B cell (primary cell): ENCODE results near the gene WDR46. TPM values are rescaled to one million over a fixed set of nuclear protein-coding genes. Genes with fewer than 3 reads are reported as not detected.

Source experiments
- ATAC-seq: fragments of 200-7000 bp; cut with Tn5 transposase; one replicate; pipeline ENCODE4 v1.10.0; 2021; ENCODE audit warnings: low read depth, mild to moderate bottlenecking, moderate number of reproducible peaks, moderate library complexity
- CTCF ChIA-PET: fragments of 350-600 bp; sonication (Branson Sonifier 250); formaldehyde crosslinking; loops from one replicate; lab custom pipeline; 2021; ENCODE audit warnings: antibody characterized with exemption, inconsistent platforms; lab: Charles Lee
- POLR2A ChIA-PET: fragments of 350-600 bp; sonication (Branson Sonifier 250); formaldehyde crosslinking; loops from one replicate; lab custom pipeline; 2021; ENCODE audit warnings: antibody characterized with exemption; lab: Charles Lee
- DNase-seq: peaks from one replicate; pipeline ENCODE4 v3.0.0; 2013
- H2AFZ ChIP-seq: 2 replicates; pipeline ENCODE4 v1.6.1; 2012; ENCODE audit warnings: mild to moderate bottlenecking, low read depth, low read length; ENCODE audit not compliant: insufficient read depth, poor library complexity, severe bottlenecking
- H3K27ac ChIP-seq, 2 donors: 1 replicate in 1 of 2; 2 replicates in 1 of 2; pipeline ENCODE4 v1.5.1; 2012 to 2013; ENCODE audit warnings: low read length in 2 of 2, mild to moderate bottlenecking in 2 of 2, moderate library complexity in 1 of 2
- H3K27me3 ChIP-seq, 4 experiments: fragments of 200-600 bp in 1 of 4; sonication (generic) in 1 of 4; replicated peaks in 1 of 4; 1 replicate in 2 of 4; 2 replicates in 2 of 4; pipeline versions ENCODE4 v1.6.1 to v1.7.0; 2013 to 2016; ENCODE audit warnings: low read length in 3 of 4, mild to moderate bottlenecking in 2 of 4, mixed read lengths in 1 of 4, moderate library complexity in 1 of 4; ENCODE audit not compliant: insufficient read depth in 4 of 4, control insufficient read depth in 3 of 4; ENCODE audit errors: control extremely low read depth in 1 of 4
- H3K36me3 ChIP-seq, 2 experiments: replicated peaks in 1 of 2; 1 replicate in 1 of 2; 2 replicates in 1 of 2; pipeline versions ENCODE4 v1.6.1 to v1.7.1; 2013; ENCODE audit warnings: low read length in 1 of 2; ENCODE audit not compliant: insufficient read depth in 2 of 2, control insufficient read depth in 1 of 2; ENCODE audit errors: control extremely low read depth in 1 of 2, extremely low read depth in 1 of 2
- H3K4me1 ChIP-seq, 2 donors: fragments of 200-600 bp in 1 of 2; sonication (generic) in 1 of 2; 1 replicate in 1 of 2; 2 replicates in 1 of 2; pipeline versions ENCODE4 v1.5.1 to v1.6.1; 2013 to 2017; ENCODE audit warnings: low read length in 2 of 2; ENCODE audit not compliant: control insufficient read depth in 2 of 2, insufficient read depth in 2 of 2
- H3K4me2 ChIP-seq: replicated peaks from 2 replicates; pipeline ENCODE3; 2012; ENCODE audit warnings: mild to moderate bottlenecking, low read depth, low read length; ENCODE audit not compliant: poor library complexity, severe bottlenecking
- H3K4me3 ChIP-seq, 5 experiments: fragments of 200-600 bp in 1 of 5; sonication (generic) in 1 of 5; 1 replicate in 3 of 5; 2 replicates in 2 of 5; pipeline versions ENCODE4 v1.5.1 to v1.7.0; 2011 to 2016; ENCODE audit warnings: low read length in 4 of 5, mild to moderate bottlenecking in 4 of 5, low read depth in 2 of 5, control low read depth in 1 of 5, moderate library complexity in 1 of 5; ENCODE audit not compliant: insufficient read depth in 1 of 5; ENCODE audit errors: control extremely low read depth in 1 of 5, extremely low read depth in 1 of 5
- H3K79me2 ChIP-seq: fragments of 200-600 bp; sonication (generic); one replicate; pipeline ENCODE4 v1.6.0; 2016; ENCODE audit warnings: low read length; ENCODE audit not compliant: control insufficient read depth, insufficient read depth
- H3K9ac ChIP-seq: fragments of 200-600 bp; sonication (generic); 2 replicates; pipeline ENCODE4 v1.6.1; 2017; ENCODE audit warnings: mild to moderate bottlenecking, low read length, moderate library complexity
- H3K9me3 ChIP-seq, 3 donors: one replicate each; pipeline versions ENCODE4 v1.6.1 to v1.7.1; 2013; ENCODE audit warnings: low read length in 2 of 3; ENCODE audit not compliant: control insufficient read depth in 2 of 3, insufficient read depth in 1 of 3; ENCODE audit errors: control extremely low read depth in 1 of 3
- H4K20me1 ChIP-seq: 2 replicates; pipeline ENCODE4 v1.6.0; 2012; ENCODE audit warnings: mild to moderate bottlenecking, low read length; ENCODE audit not compliant: insufficient read depth, control insufficient read depth, poor library complexity, severe bottlenecking
- H3K27ac Mint-ChIP-seq: one replicate; pipeline ENCODE4 v1.8.0; 2021; ENCODE audit warnings: mixed read lengths
- H3K27me3 Mint-ChIP-seq: one replicate; pipeline ENCODE4 v1.8.0; 2021; ENCODE audit warnings: mixed read lengths
- H3K4me1 Mint-ChIP-seq: one replicate; pipeline ENCODE4 v1.8.0; 2021; ENCODE audit warnings: mixed read lengths
- H3K4me3 Mint-ChIP-seq: one replicate; pipeline ENCODE4 v1.8.0; 2021; ENCODE audit warnings: mixed read lengths
- H3K9me3 Mint-ChIP-seq: one replicate; pipeline ENCODE4 v1.8.0; 2022; ENCODE audit warnings: mixed read lengths; ENCODE audit not compliant: insufficient read depth
- EZH2 ChIP-seq: IDR thresholded peaks from 2 replicates; pipeline ENCODE4 v1.6.1; 2012; ENCODE audit warnings: borderline replicate concordance, low read depth, mild to moderate bottlenecking, moderate library complexity, low read length; ENCODE audit not compliant: insufficient read depth, poor library complexity, severe bottlenecking
- WGBS: methylation state at CpG from one replicate; pipeline ENCODE4 v1.1.5; 2013; ENCODE audit warnings: missing lambda C conversion rate; ENCODE audit not compliant: insufficient coverage; 5-methylcytosine and 5-hydroxymethylcytosine counted together
- intact Hi-C: fragments of 100-400 bp; cut with micrococcal nuclease; formaldehyde crosslinking; loops from one replicate; pipeline ENCODE4 v1.10.0; 2022
- polyA plus RNA-seq: library from polyadenylated mRNA; depleted of rRNA; stranded (reverse); fragments of >200 nt; gene quantifications from 2 replicates; pipeline ENCODE4 v1.2.3, GENCODE V29; 2012
- total RNA-seq, 2 donors: library from RNA; stranded (reverse); fragments of 120-200 nt in 1 of 2; gene quantifications; 1 replicate in 1 of 2; 2 replicates in 1 of 2; pipeline versions ENCODE4 v1.2.3 to v1.2.4, GENCODE V29; 2013 to 2022
- TF ChIP-seq, protein P1 (sequence below): fragments of 200-600 bp; IDR thresholded peaks from one replicate; pipeline ENCODE4 v1.8.0; 2022; ENCODE audit warnings: antibody characterized with exemption, mild to moderate bottlenecking

Gene WDR46
- total and polyA plus RNA-seq, 2 donors (not counting 1 experiment from before 2014, with no cell fraction given) = 60.1 to 77.2 TPM

DNA sequence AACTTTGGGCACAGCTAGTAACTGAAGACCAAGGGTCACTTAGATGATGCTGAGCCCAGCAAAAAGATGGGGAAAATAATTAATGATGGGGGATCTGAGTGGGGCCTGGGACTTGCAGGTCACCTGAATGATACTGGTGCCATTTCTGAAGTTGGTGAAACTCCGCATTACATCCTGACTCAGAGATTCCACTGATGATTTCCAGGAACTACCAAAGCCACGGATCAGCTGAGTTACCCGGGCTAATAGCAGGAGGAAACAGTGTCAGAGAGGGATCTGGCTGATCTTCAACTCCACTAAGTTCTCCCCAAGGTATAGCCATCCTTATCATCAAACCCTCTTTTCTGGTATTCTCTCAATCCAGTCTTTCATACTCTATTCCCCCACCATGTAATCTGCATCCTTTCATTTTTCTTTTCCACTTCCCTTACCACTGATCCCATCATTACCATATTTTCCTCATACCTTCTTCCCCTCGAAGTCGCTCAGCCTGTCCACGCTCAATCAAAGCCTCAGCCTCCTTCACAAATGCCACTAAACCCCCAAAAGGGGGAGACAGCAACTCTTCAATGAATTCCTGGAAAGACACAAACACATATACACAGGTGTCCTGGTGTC is 37.5 kb downstream of the WDR46 start:
- TF ChIP-seq, protein P1, sequence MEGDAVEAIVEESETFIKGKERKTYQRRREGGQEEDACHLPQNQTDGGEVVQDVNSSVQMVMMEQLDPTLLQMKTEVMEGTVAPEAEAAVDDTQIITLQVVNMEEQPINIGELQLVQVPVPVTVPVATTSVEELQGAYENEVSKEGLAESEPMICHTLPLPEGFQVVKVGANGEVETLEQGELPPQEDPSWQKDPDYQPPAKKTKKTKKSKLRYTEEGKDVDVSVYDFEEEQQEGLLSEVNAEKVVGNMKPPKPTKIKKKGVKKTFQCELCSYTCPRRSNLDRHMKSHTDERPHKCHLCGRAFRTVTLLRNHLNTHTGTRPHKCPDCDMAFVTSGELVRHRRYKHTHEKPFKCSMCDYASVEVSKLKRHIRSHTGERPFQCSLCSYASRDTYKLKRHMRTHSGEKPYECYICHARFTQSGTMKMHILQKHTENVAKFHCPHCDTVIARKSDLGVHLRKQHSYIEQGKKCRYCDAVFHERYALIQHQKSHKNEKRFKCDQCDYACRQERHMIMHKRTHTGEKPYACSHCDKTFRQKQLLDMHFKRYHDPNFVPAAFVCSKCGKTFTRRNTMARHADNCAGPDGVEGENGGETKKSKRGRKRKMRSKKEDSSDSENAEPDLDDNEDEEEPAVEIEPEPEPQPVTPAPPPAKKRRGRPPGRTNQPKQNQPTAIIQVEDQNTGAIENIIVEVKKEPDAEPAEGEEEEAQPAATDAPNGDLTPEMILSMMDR = no peak
- TF ChIP-seq EZH2 = no peak
- H3K4me3 Mint-ChIP-seq = peak overlapping the region; percentile 53
- Histone ChIP-seq H4K20me1 (no peaks in the 10 kb centered on the region), H2AFZ (no peak overlapping the region), H3K27me3 (no peaks in the 10 kb centered on the region), H3K79me2 (peaks cover 9% of the 10 kb centered on the region), H3K36me3 (peaks cover 0 to 9% of the 10 kb centered on the region in 2 experiments), H3K9ac (no peak overlapping the region), H3K4me1 (peaks cover 12 to 24% of the 10 kb centered on the region in 2 donors), H3K4me3 (no peak overlapping the region), H3K27ac (no peak overlapping the region), H3K4me2 (no peak overlapping the region), H3K9me3 (no peaks in the 10 kb centered on the region)
- ChIA-PET POLR2A (interaction anchor here (0.6 kb wide), 1 partner anchor 106 kb away, joined by 5 read pairs; no protein-coding TSS in a partner anchor), CTCF (interaction anchor here (0.7 to 6.0 kb wide), 4 partner anchors 30 to 251 kb away, joined by 3 to 80 read pairs (median 9); no protein-coding TSS in a partner anchor)
- intact Hi-C loops = no loop called here
- peaks cover 31% of the 10 kb centered on the region for H3K4me1 Mint-ChIP-seq
- H3K27me3 Mint-ChIP-seq = no peaks in the 10 kb centered on the region
- DNase-seq = no peak
- peak overlapping the region; percentile 1 for H3K27ac Mint-ChIP-seq
- 90% methylated on average over 6 of the region's 6 CpGs for WGBS
- no peaks in the 10 kb centered on the region for H3K9me3 Mint-ChIP-seq
- no peak for ATAC-seq

DNA sequence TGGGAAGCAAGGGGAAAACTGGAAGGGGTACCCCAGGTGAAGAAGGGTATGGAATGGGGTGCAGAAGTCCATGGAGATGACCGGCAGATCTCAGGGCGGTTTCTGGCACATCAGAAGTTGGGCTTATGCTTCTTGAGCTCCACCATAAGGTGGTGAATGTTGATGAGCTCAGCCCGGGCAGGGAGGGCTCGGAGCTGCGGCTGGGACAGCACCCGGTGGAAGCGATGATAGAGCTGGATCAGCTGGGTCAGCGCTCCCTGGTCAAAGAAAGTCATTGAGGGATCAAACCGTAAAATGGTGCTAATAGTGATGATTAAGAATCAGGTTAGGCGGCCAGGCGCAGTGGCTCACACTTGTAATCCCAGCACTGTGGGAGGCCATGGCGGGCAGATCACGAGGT is 38.3 kb downstream of the WDR46 start:
- no peak overlapping the region for H3K4me2 ChIP-seq
- Mint-ChIP-seq H3K4me1 (peaks cover 31% of the 10 kb centered on the region), H3K27me3 (peaks cover 4% of the 10 kb centered on the region), H3K9me3 (no peaks in the 10 kb centered on the region), H3K27ac (peak overlapping the region; percentile 97), H3K4me3 (peak overlapping the region; percentile 97)
- H3K27me3 ChIP-seq = peaks cover 0 to 4% (median 0%) of the 10 kb centered on the region in 4 experiments
- POLR2A ChIA-PET = interaction anchor here (0.5 to 0.6 kb wide), 3 partner anchors 20 to 355 kb away, joined by 3 to 5 read pairs (median 5); no protein-coding TSS in a partner anchor
- intact Hi-C loops = no loop called here
- over 99% methylated on average over 13 of the region's 13 CpGs for WGBS
- peaks cover 9% of the 10 kb centered on the region for H3K79me2 ChIP-seq
- peaks cover 0 to 9% of the 10 kb centered on the region in 2 experiments for H3K36me3 ChIP-seq
- no peak for TF ChIP-seq EZH2
- TF ChIP-seq, protein P1 = no peak
- H3K27ac ChIP-seq = no peak overlapping the region
- no peaks in the 10 kb centered on the region for H3K9me3 ChIP-seq
- no peak overlapping the region for H2AFZ ChIP-seq
- CTCF ChIA-PET = interaction anchor here (0.7 to 6.0 kb wide), 6 partner anchors 19 to 250 kb away, joined by 3 to 80 read pairs (median 12); partner anchors contain the start of gene B3GALT4
- H3K9ac ChIP-seq = no peak overlapping the region
- peaks cover 12 to 24% of the 10 kb centered on the region in 2 donors for H3K4me1 ChIP-seq
- no peak for ATAC-seq
- H4K20me1 ChIP-seq = no peaks in the 10 kb centered on the region
- DNase-seq = peak; percentile 22
- H3K4me3 ChIP-seq = no peak overlapping the region
